Keratinocyte (primary cell): Measurements from ENCODE around the gene SLC23A1.

ENCODE experiments used
- EZH2 ChIP-seq: IDR thresholded peaks from one replicate; pipeline ENCODE4 v1.6.1; 2012; ENCODE audit warnings: inconsistent platforms, mild to moderate bottlenecking, low read length, moderate library complexity
- TF ChIP-seq, protein P1 (sequence below), 3 experiments: IDR thresholded peaks in 1 of 3; conservative IDR thresholded peaks in 1 of 3; optimal IDR thresholded peaks in 1 of 3; 2 replicates in 2 of 3; 3 replicates in 1 of 3; pipeline versions ENCODE3 to v1.5.1; 2011; ENCODE audit warnings: low read length in 3 of 3, mild to moderate bottlenecking in 3 of 3, moderate library complexity in 2 of 3, control low read depth in 1 of 3, inconsistent platforms in 1 of 3; ENCODE audit not compliant: insufficient read depth in 2 of 3; ENCODE audit errors: extremely low read depth in 1 of 3

DNA sequence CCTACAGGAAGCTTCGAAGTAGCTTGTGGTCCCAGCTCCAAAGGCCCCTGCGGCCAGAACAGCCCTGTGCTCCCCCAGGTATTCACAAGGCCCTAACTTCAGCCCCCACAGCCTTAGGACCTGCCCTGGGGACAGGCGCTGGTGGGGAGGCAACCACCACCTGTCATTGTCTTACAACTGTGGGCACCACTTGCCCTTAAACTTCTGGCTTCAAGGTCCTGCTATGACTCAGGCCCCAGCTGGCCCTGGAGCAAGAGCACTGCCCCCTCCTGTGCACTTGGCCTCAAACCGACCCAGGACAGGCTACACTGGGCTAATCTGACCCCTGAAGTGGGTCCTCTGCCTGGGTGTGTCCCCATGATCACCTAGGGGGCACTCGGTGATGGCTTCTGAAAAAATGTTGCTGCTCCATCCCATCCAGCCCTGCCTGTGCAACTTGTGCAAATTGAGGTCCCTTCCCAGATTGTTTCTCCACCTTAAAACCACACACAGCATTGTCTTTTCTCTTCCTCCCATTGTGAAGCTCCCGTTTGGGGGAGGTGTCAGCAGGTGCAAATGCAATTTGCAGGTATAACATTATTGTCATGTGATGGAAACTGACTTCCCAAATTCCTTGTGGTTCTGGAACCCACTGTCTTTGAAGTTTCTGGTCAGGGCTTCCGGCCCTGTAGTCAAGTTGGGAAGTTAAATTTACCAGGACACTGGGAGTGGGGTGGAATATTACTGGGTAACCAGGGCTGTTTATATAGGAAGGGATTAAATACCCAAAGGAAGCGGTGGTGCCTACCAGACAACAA is 12.9 kb upstream of the SLC23A1 start:
- TF ChIP-seq, protein P1, sequence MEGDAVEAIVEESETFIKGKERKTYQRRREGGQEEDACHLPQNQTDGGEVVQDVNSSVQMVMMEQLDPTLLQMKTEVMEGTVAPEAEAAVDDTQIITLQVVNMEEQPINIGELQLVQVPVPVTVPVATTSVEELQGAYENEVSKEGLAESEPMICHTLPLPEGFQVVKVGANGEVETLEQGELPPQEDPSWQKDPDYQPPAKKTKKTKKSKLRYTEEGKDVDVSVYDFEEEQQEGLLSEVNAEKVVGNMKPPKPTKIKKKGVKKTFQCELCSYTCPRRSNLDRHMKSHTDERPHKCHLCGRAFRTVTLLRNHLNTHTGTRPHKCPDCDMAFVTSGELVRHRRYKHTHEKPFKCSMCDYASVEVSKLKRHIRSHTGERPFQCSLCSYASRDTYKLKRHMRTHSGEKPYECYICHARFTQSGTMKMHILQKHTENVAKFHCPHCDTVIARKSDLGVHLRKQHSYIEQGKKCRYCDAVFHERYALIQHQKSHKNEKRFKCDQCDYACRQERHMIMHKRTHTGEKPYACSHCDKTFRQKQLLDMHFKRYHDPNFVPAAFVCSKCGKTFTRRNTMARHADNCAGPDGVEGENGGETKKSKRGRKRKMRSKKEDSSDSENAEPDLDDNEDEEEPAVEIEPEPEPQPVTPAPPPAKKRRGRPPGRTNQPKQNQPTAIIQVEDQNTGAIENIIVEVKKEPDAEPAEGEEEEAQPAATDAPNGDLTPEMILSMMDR (optimal IDR thresholded peaks at IDR 0.05 in 1 of 3, IDR thresholded peaks at IDR 0.05 in 1 of 3, conservative IDR thresholded peaks at IDR 0.05 in 1 of 3; ENCODE audit: extremely low read depth in 1 of 3, insufficient read depth in 2 of 3, low read length in 3 of 3), result no peak
- no peak for TF ChIP-seq EZH2
